Liver (tissue), 9 donors: Measurements from ENCODE around the gene GALNT9. TPM values are rescaled to one million over a fixed set of nuclear protein-coding genes. Genes with fewer than 3 reads are reported as not detected.

Source experiments
- DNase-seq: peaks from one replicate; pipeline ENCODE4 v3.0.0-alpha.2; 2017; ENCODE audit warnings: low spot score
- H3K27ac ChIP-seq, 2 donors: one replicate each; pipeline ENCODE4 v1.7.0; 2013; ENCODE audit warnings: inconsistent platforms in 2 of 2, low read length in 2 of 2, control low read depth in 1 of 2, low read depth in 1 of 2, mild to moderate bottlenecking in 1 of 2
- H3K27me3 ChIP-seq, 4 donors: one replicate each; pipeline versions ENCODE4 v1.6.1 to v1.7.0; 2013; ENCODE audit warnings: low read length in 3 of 4, inconsistent platforms in 1 of 4, mild to moderate bottlenecking in 1 of 4, moderate library complexity in 1 of 4; ENCODE audit not compliant: control insufficient read depth in 4 of 4, insufficient read depth in 4 of 4
- H3K36me3 ChIP-seq, 4 donors: one replicate each; pipeline versions ENCODE4 v1.6.1 to v1.7.0; 2013; ENCODE audit warnings: low read length in 3 of 4, mild to moderate bottlenecking in 3 of 4, low read depth in 1 of 4, moderate library complexity in 1 of 4; ENCODE audit not compliant: control insufficient read depth in 4 of 4, insufficient read depth in 3 of 4
- H3K4me1 ChIP-seq, 4 donors: one replicate each; pipeline versions ENCODE4 v1.6.1 to v1.7.0; 2013; ENCODE audit warnings: low read length in 3 of 4, mild to moderate bottlenecking in 3 of 4, moderate library complexity in 1 of 4; ENCODE audit not compliant: control insufficient read depth in 4 of 4, insufficient read depth in 4 of 4
- H3K4me3 ChIP-seq, 3 donors: one replicate each; pipeline versions ENCODE4 v1.6.1 to v1.7.0; 2013; ENCODE audit warnings: low read length in 3 of 3, control low read depth in 1 of 3, low read depth in 1 of 3, mild to moderate bottlenecking in 1 of 3
- H3K9ac ChIP-seq, 2 donors: one replicate each; pipeline ENCODE4 v1.7.0; 2013; ENCODE audit warnings: low read length in 2 of 2, mild to moderate bottlenecking in 2 of 2, moderate library complexity in 2 of 2, control low read depth in 1 of 2, low read depth in 1 of 2
- H3K9me3 ChIP-seq, 4 donors: one replicate each; pipeline versions ENCODE4 v1.6.1 to v1.7.0; 2013; ENCODE audit warnings: low read length in 3 of 4; ENCODE audit not compliant: control insufficient read depth in 4 of 4
- ATF3 ChIP-seq: IDR thresholded peaks from 2 replicates; pipeline ENCODE4 v1.6.1; 2016; ENCODE audit warnings: antibody characterized with exemption
- CTCF ChIP-seq: fragments of 150-350 bp; IDR thresholded peaks from 2 replicates; pipeline ENCODE4 v1.5.1; 2017; ENCODE audit warnings: improper control_type of control experiment, low read depth, low read length; ENCODE audit not compliant: missing input control
- EGR1 ChIP-seq, 2 donors: IDR thresholded peaks; 2 replicates each; pipeline ENCODE4 v1.6.1; 2016 to 2018; ENCODE audit warnings: antibody characterized with exemption in 2 of 2, low read depth in 2 of 2
- FOXA1 ChIP-seq: IDR thresholded peaks from 2 replicates; pipeline ENCODE4 v1.6.1; 2016; ENCODE audit warnings: antibody characterized with exemption
- FOXA2 ChIP-seq: IDR thresholded peaks from 2 replicates; pipeline ENCODE4 v1.6.1; 2016; ENCODE audit warnings: antibody characterized with exemption
- GABPA ChIP-seq, 2 donors: IDR thresholded peaks in 1 of 2; conservative IDR thresholded peaks in 1 of 2; 2 replicates each; pipeline ENCODE4 v1.6.1; 2016; ENCODE audit warnings: antibody characterized with exemption in 2 of 2, mild to moderate bottlenecking in 1 of 2, moderate library complexity in 1 of 2
- HNF4A ChIP-seq, 2 donors: conservative IDR thresholded peaks; 2 replicates each; pipeline ENCODE4 v1.6.1; 2016; ENCODE audit warnings: antibody characterized with exemption in 2 of 2, mild to moderate bottlenecking in 2 of 2
- HNF4G ChIP-seq: IDR thresholded peaks from 2 replicates; pipeline ENCODE4 v1.6.1; 2016; ENCODE audit warnings: antibody characterized with exemption
- JUND ChIP-seq, 2 donors: IDR thresholded peaks; 2 replicates each; pipeline ENCODE4 v1.6.1; 2016; ENCODE audit warnings: antibody characterized with exemption in 2 of 2
- NR2F2 ChIP-seq: IDR thresholded peaks from 2 replicates; pipeline ENCODE4 v1.6.1; 2016; ENCODE audit warnings: antibody characterized with exemption
- RAD21 ChIP-seq, 2 donors: IDR thresholded peaks; 2 replicates each; pipeline ENCODE4 v1.6.1; 2016; ENCODE audit warnings: antibody characterized with exemption in 2 of 2, mild to moderate bottlenecking in 2 of 2
- REST ChIP-seq: IDR thresholded peaks from 2 replicates; pipeline ENCODE4 v1.6.1; 2016; ENCODE audit warnings: antibody characterized with exemption, mild to moderate bottlenecking
- RXRA ChIP-seq, 2 donors: IDR thresholded peaks; 2 replicates each; pipeline ENCODE4 v1.6.1; 2017 to 2018; ENCODE audit warnings: antibody characterized with exemption in 2 of 2, mild to moderate bottlenecking in 1 of 2
- SP1 ChIP-seq: IDR thresholded peaks from 2 replicates; pipeline ENCODE4 v1.6.1; 2018; ENCODE audit warnings: antibody characterized with exemption, mild to moderate bottlenecking
- TAF1 ChIP-seq: conservative IDR thresholded peaks from 2 replicates; pipeline ENCODE4 v1.6.1; 2016; ENCODE audit warnings: antibody characterized with exemption, mild to moderate bottlenecking
- ZBTB33 ChIP-seq: IDR thresholded peaks from 2 replicates; pipeline ENCODE4 v1.6.1; 2016; ENCODE audit warnings: antibody characterized with exemption
- WGBS: extraction: QIAGEN DNeasy Blood & Tissue Kit; methylation state at CpG from one replicate; pipeline ENCODE4 v1.1.7; 2013; 5-methylcytosine and 5-hydroxymethylcytosine counted together
- polyA plus RNA-seq, 2 donors: library from polyadenylated mRNA; stranded (reverse) in 1 of 2; unstranded in 1 of 2; fragments of 200-250 nt in 1 of 2; fragments of >200 nt in 1 of 2; fragmentation: Nextera tagmentation in 1 of 2; extraction: Ambion mirVana in 1 of 2; gene quantifications; one replicate each; pipeline versions ENCODE4 v1.2.1 to v1.2.3, GENCODE V29; 2013 to 2015
- total RNA-seq, 2 donors: library from RNA; depleted of rRNA; stranded (reverse); fragments of >200 nt; gene quantifications; one replicate each; pipeline ENCODE4 v1.2.3, GENCODE V29; 2014
- donor health status: healthy.
- donor health status: healthy.
- donor health status: healthy.
- donor health status: healthy.
- donor health status: healthy.

Gene GALNT9
- total and polyA plus RNA-seq, 4 donors: 0.05 to 0.25 (median 0.09) TPM; not detected in 1

GRCh38 chr12:132174839-132175490 is 154.4 kb downstream of the GALNT9 start:
- Histone ChIP-seq H3K36me3 (no peaks in the 10 kb centered on the region), H3K27me3 (peaks cover 0 to 6% (median 0%) of the 10 kb centered on the region in 4 donors), H3K9me3 (no peaks in the 10 kb centered on the region), H3K4me3 (no peak overlapping the region), H3K27ac (no peak overlapping the region), H3K9ac (no peak overlapping the region), H3K4me1 (no peaks in the 10 kb centered on the region)
- 57% methylated on average over 25 of the region's 25 CpGs for WGBS
- TF ChIP-seq ATF3 (no peak), SP1 (no peak), FOXA2 (no peak), CTCF (no peak), RAD21 (IDR thresholded peaks at IDR 0.05) (no peak), REST (no peak), EGR1 (IDR thresholded peaks at IDR 0.05; ENCODE audit: low read depth in 2 of 2) (no peak), HNF4G (no peak), JUND (IDR thresholded peaks at IDR 0.05) (no peak), HNF4A (conservative IDR thresholded peaks at IDR 0.05) (no peak), RXRA (IDR thresholded peaks at IDR 0.05) (no peak), ZBTB33 (no peak), TAF1 (no peak), FOXA1 (no peak), GABPA (IDR thresholded peaks at IDR 0.05 in 1 of 2, conservative IDR thresholded peaks at IDR 0.05 in 1 of 2) (no peak), NR2F2 (no peak)
- DNase-seq: no peak
